HT-29 (cell line): ENCODE results near the gene DDIT4. TPM values are rescaled to one million over a fixed set of nuclear protein-coding genes. Genes with fewer than 3 reads are reported as not detected.
A peak's percentile ranks its signal among the peaks of the same experiment; 100 is the strongest.

Experiments used
- DNase-seq: peaks from one replicate; pipeline ENCODE4 v3.0.0-alpha.2; 2015; ENCODE audit warnings: low spot score
- total RNA-seq: library from RNA; depleted of rRNA; stranded (reverse); fragments of >200 nt; shearing (Covaris generic); gene quantifications from 2 replicates; pipeline ENCODE4 v1.2.3, GENCODE V29; 2014; rRNA removed

DDIT4 gene
- total RNA-seq, 1 experiment from 2014 or later: 107 TPM

DNA sequence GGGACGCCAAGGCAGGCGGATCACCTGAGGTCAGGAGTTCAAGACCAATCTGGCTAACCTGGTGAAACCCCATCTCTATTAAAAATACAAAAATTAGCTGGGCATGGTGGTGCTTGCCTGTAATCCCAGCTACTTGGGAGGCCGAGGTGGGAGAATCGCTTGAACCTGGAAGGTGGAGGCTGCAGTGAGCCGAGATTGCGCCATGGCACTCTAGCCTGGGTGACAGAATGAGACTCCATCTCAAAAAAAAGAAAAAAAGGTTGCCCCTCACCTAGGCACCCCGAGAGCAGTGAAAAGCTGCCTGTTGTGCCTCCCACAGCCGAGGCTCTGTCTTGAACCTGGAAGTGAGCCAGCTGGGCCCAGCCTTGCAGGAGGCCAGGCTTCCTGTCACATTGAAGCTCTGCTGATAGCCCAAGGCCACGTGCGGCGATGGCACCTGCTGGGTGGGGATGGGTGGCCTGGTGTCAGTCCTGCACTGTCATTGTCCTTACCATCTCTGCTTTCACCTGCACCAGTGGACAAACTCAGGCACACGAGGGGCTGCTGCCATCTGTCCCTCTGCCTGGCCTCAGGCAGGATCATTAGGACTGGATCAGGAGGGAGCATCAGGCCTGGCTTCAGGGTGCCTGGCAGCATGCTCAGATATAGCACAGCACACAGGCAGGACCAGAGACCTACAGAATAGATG lies 43.2 kb downstream of the DDIT4 start:
- no peak for DNase-seq

DNA sequence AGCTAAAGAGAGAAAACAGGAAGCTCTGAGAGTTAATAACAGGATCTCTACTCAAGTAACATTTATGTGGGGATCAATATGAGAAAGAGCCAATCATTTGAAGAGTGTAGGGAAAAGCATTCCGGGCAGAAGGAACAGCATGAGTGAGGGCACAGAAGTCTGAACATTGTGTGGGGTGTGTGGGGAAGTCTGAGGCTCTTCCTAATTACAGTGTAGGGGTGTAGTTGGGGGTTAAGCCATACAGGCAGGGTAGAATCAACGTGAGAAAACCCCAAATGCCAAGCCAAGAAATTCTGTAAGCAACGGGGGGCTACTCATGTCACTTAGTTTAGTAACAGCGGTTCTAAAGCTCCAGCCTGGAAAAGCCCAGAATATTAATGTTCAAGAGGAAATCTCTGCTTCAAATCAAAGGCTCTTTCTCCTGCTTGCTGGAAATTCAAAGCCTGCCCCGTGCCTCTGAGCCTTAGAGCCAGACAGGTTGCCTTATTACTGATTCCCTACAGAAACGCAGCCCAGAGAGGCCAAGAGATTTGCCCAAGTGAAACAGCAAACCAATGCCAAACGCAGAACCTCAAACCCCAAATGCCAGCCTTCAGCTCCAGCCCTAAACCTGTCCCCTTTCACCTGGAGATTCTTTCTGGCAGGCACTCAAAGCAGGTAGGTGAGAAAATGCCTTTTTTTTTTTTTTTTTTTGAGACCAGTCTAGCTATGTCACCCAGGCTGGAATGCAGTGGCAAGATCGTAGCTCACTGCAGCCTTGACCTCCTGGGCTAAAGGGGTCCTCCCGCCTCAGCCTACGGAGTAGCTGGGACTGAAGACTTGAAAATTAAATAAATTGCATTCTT lies 44.9 kb downstream of the DDIT4 start:
- DNase-seq: no peak

DNA sequence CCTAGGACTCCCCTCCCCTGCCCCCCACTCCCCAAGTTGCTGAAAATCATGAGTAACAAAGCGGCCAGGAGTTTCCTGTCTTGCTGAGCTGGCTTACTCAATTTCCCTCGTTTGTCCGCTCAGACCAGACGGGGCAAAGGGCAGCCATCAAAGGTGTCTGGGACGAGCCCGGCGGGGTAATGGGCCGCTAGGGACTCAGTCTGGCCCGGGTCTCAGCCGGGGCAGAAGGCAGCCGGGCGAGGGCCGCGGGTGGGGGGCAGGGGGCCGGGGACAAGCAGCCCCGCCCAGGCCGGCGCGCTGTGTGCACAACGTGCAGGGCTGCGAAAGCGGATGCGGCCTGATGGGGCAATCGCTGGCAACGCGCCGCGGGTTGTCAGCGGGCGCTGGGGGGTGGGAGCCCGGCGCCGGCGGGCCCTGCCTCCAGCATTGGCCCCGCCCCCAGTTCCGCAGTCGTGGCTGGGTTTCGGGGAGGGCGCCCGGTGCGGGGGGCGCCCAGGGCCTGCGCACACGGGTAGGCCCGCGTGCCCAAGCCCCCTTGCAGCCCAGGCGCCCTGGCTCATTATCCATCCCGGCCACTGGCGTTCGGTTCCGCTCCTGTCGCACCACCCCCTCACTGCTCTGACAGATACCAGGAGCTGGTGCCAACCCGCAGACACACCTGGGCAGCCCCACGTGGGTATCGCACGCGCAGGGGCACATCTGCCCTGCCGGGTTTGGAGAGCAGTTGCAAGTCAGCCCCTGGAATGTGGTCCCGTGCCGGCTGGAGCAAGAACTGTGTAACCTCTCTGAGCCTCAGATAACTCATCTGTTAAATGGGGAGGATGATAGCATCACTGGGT lies 45.9 kb downstream of the DDIT4 start:
- DNase-seq: peak; percentile 78

DNA sequence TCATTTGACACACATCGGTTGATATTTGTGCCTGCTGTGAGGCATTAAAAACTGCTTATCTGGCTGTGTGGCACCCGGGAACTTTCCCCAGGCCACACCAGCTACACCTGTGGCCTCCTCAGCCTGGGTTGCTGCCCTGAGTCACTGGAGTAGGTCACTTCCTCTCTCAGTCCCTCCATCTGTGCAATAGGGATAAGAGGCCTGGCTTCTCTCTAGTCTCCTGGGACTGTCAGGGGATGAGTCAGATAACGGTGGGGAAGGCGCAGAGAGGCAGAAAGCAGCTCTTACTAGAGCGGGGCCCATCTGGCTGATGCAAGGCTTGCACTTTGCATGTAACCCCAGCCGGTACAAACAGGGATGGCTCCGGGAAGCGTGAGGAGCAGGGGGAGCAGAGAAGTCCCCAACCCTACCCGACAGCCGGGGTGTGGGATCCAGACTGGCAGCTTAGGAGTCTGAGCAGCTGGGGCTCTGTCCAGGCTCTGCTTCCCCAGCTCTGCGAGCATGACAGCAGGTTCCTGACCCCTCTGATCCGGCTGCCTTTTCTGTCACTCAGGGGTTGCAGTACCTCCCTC lies 47.0 kb downstream of the DDIT4 start:
- peak; percentile 57 for DNase-seq

DNA sequence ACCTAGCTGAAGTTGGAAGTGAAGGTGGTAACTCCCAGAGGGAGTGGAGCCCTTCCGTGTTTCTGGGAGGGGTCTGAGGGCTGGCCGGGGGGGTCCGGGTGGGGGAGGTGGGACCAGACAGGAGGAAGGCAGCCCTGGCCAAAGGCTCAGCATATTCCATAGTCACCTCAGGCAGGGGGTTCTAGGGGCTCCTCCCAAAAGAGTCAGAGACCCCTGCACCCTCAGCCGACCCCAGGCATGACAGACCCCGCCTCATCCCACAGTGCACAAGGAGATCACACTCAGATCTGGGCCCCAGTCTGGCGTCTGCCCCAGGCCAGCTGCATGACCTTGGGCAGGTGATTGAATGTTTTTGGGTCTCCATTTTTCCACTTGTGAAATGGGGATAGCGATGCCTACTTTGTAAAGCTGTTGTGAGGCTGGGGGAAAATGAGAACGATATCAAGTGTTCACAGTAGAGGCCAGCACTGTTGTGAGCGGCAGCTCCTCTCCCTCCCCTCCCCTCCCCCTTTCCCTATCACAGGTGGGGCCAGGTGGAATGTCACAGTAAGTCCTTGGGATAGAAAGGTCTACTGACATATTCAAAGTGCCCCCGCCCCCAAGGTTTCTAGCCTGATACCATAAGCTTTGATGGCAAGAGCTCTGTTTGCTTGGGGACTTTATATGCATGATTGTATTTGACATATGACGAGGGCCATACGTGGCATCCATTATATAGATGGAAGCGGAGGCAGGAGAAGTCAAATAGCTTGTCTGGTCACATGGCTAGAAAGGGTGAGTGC lies 47.7 kb downstream of the DDIT4 start:
- DNase-seq: no peak

DNA sequence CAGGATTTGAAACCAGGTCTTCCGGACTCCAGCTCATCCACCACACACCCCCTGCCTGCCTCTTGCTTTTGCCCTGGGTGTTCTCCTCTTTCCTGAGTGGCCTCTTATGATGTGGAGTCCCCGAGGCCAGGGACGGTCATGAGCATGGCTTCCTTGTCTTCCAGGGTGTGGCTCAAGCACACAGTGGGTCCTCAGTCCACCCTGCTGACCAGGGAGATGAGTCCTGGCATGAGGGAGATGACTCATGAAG lies 48.2 kb downstream of the DDIT4 start:
- DNase-seq: no peak

DNA sequence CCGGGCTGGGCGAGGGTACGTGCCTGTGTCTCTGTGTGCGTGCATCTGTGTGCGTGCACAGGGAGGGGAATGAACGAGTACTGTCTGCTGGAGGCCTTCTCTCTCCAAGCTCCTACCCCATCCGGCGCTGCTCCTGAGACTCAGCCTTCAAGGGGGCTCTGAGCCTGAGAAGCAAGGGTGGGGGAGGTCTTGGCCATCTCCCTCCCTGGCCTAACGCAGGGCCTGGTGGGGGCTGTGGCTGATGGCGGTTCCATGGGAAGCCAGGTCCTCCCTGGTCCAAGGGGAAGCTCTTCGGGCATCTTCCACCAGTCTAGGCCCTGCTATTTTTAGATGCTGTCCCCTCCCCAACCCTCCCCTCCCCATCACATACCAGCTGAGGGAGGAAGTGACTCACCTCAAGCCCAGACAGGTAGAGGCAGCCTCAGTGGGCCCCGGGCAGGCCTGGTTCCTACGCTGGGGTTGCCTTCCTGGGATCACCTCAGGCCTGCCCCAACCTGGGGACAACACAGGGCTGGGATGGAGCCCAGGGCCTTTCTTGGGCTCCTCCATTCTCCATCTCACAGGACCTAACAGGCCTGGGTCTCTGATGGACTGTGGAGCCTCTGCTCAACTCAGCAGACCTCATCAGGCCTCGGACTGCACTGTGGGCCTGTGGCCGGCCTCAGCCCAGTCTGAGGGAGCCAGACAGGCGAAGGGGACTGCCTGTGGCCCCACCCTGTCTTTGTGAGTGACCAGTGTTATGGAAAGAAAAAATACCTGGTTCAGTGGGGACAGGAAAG lies 48.7 kb downstream of the DDIT4 start:
- no peak for DNase-seq

DNA sequence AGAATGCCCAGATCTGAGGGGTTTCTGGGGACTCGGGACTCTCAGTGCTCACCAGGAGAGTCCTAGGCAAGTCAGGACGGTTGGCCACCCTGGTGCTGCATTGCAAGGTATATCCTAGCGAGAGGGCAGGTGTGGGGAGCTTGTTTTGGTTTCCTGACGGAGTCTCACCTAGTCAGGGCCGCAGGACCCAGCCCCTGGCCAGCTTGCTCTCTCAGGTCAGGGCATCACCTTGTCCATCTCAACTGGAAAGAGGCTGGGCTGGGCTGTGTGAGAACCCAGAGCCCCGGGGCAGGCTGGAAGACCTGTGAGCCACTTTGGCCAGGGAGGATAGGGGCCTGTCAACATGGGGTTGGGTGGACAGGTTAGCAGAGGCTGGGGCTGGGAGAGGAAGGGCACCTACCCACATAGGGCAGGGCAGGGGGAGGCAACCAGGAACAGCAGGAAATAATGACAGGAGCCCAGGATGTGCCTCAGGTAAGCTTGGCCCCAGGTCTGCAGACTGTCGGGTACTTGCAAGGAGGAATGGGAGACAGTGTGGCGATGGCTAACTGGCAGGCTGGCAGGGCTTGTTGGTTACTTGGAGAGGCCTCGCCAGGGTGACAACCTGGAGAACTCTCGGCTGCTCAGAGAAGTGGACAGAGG lies 49.5 kb downstream of the DDIT4 start:
- DNase-seq: no peak

DNA sequence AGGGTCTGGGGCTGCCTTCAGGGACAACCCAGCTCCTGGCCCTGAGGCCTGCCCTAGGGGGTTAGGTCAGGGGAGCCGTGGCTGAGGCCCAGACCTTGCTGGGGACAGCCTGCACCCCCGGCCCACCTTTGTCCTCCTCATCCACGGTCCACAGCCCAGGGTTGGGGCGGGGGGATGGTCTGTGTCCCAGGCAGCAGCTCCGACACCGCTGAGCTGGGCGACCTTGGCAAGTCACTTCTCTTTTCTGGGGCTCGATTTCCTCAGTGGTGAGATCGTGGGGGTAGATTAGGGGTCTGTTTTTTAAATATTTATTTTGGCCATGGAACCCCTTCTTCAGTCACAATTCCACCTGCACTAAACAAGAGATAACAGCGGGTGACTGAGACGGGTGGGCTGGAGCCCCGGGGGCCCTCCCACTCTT lies 50.1 kb downstream of the DDIT4 start:
- no peak for DNase-seq

Other genes starting within 250 kb of the DDIT4 start
- 0.08 and 0.34 TPM in 2 replicates for gene SPOCK2, start 185.4 kb upstream of the DDIT4 start, total RNA-seq
- 38.9 and 45.8 TPM in 2 replicates for gene ANAPC16, start 57.9 kb upstream of the DDIT4 start, total RNA-seq
- 12.1 and 12.2 TPM in 2 replicates for gene ASCC1, start 57.6 kb upstream of the DDIT4 start, total RNA-seq
- gene DNAJB12, start 81.0 kb downstream of the DDIT4 start, total RNA-seq: 54.4 and 58.1 TPM in 2 replicates